Panc1 (cell line): Measurements from ENCODE around the gene FIGN.

Experiments used
- CTCF ChIP-seq: fragments of 450-650 bp; IDR thresholded peaks from 2 replicates; pipeline ENCODE4 v1.5.1; 2017; ENCODE audit warnings: mild to moderate bottlenecking
- POLR2AphosphoS5 ChIP-seq: IDR thresholded peaks from 2 replicates; pipeline ENCODE4 v1.6.1; 2012; ENCODE audit warnings: mild to moderate bottlenecking, low read depth, low read length, moderate library complexity
- REST ChIP-seq, 2 experiments: IDR thresholded peaks; 2 replicates each; pipeline ENCODE4 v1.6.1; 2011 to 2012; ENCODE audit warnings: low read depth in 2 of 2, control low read depth in 1 of 2, low read length in 1 of 2, mild to moderate bottlenecking in 1 of 2, moderate library complexity in 1 of 2; ENCODE audit not compliant: insufficient read depth in 1 of 2
- SIN3A ChIP-seq: IDR thresholded peaks from 2 replicates; pipeline ENCODE4 v1.6.1; 2012; ENCODE audit warnings: low read depth, mild to moderate bottlenecking, low read length, moderate library complexity, borderline replicate concordance; ENCODE audit not compliant: insufficient read depth

GRCh38 chr2:163667064-163667887 is 68.5 kb downstream of the FIGN start:
- TF ChIP-seq CTCF (no peak), SIN3A (no peak), REST (IDR thresholded peaks at IDR 0.05; ENCODE audit: insufficient read depth in 1 of 2, low read depth in 2 of 2, low read length in 1 of 2) (no peak), POLR2AphosphoS5 (peak; percentile 61; the same call in 1 of the 2 replicates)
